ENCODE data around the gene STARD9. TPM values are rescaled to one million over a fixed set of nuclear protein-coding genes. Genes with fewer than 3 reads are reported as not detected.
"Not testable (repeated sequence)": the region's sequence is repeated elsewhere in the genome, so short reads cannot be mapped to it uniquely, and the experiment has no call there.

The STARD9 gene
- total and polyA plus RNA-seq, 4 donors = 2.4 to 27.6 (median 10.8) TPM

DNA sequence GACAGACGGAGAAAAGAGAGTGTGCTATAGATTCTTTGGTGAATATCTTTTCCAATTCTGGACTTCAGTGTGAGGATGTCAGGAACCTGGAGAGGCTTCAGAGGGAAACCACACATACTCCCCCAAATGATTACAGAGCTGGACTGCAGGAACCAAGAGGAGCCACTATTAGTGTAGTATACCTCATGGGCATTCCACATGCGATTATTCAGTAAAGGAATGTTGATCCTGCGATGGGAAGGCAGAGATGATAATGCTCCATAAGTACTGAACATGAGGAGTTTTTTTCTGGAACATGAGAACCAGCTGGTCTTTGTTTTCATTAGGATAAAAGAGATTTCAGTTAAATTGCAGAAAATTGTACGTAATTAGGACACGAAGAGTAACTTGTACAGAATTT lies 18.7 kb downstream of the STARD9 start:
- no peaks in the 10 kb centered on the region for H3K27me3 ChIP-seq (ENCODE audit: control insufficient read depth in 3 of 3, insufficient read depth in 3 of 3, low read length in 2 of 3)
- 75 to 92% methylated on average over 5 of the region's 5 CpGs for WGBS, 2 donors

DNA sequence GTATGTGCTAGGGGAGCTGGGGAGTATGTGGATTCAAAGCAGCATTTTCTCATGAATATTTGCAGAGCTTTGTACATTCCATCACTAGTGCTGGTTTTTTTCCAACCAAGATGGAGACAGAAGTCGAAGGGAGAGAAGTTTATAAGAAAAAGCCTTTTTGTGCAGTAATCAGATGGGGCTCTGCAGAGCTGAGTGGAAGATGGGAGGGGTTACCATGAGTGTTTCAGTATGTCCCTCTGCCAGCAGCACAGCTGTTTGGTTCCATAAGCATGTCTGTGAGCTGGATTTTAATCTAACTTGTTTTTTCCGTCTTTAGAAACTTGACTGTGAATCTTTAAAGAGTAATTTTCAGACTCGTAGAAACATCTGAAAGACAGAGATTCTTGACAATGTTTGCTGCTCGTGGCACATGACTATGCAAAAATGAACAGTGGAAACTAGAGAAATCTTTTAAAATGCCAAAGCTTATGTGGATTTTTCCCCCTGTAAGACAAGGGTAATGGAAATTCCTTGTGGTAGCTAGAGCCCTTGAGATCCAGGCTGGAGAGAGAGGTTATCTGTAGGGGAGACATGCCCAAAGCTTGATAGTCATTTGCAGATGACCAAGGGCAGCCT lies 20.3 kb downstream of the STARD9 start:
- Histone ChIP-seq H3K4me3 (no peak overlapping the region), H3K27me3 (ENCODE audit: control insufficient read depth in 3 of 3, insufficient read depth in 3 of 3, low read length in 2 of 3) (no peaks in the 10 kb centered on the region), H3K9me3 (ENCODE audit: control insufficient read depth in 4 of 4, insufficient read depth in 3 of 4, low read length in 3 of 4) (no peaks in the 10 kb centered on the region), H3K27ac (ENCODE audit: low read depth in 1 of 2, low read length in 1 of 2) (peak overlapping the region in 1 of 2 donors; percentile 33), H3K4me1 (ENCODE audit: control insufficient read depth in 5 of 5, insufficient read depth in 5 of 5, low read length in 5 of 5) (peaks cover 0 to 30% (median 7%) of the 10 kb centered on the region in 5 donors), H3K36me3 (ENCODE audit: control insufficient read depth in 4 of 4, insufficient read depth in 4 of 4, low read length in 4 of 4) (peaks cover 0 to 2% (median under 1%) of the 10 kb centered on the region in 4 donors), H3K9ac (ENCODE audit: insufficient read depth in 1 of 2, low read length in 2 of 2) (no peak overlapping the region)
- 38 to 48% methylated on average over 4 of the region's 4 CpGs for WGBS, 2 donors
- DNase-seq (peak; percentile 85 to 98 (median 96)), ATAC-seq (ENCODE audit: insufficient read depth, low FRiP score) (no peak)
- TF ChIP-seq, protein P1, sequence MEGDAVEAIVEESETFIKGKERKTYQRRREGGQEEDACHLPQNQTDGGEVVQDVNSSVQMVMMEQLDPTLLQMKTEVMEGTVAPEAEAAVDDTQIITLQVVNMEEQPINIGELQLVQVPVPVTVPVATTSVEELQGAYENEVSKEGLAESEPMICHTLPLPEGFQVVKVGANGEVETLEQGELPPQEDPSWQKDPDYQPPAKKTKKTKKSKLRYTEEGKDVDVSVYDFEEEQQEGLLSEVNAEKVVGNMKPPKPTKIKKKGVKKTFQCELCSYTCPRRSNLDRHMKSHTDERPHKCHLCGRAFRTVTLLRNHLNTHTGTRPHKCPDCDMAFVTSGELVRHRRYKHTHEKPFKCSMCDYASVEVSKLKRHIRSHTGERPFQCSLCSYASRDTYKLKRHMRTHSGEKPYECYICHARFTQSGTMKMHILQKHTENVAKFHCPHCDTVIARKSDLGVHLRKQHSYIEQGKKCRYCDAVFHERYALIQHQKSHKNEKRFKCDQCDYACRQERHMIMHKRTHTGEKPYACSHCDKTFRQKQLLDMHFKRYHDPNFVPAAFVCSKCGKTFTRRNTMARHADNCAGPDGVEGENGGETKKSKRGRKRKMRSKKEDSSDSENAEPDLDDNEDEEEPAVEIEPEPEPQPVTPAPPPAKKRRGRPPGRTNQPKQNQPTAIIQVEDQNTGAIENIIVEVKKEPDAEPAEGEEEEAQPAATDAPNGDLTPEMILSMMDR (IDR thresholded peaks at IDR 0.05; ENCODE audit: control extremely low read depth, extremely low read depth) = no peak

More for the DNA sequence above, 18.7 kb downstream of the STARD9 start:
- peaks cover 0 to 30% (median 7%) of the 10 kb centered on the region in 5 donors for H3K4me1 ChIP-seq (ENCODE audit: control insufficient read depth in 5 of 5, insufficient read depth in 5 of 5, low read length in 5 of 5)
- peaks cover 0 to 2% (median 2%) of the 10 kb centered on the region in 4 donors for H3K36me3 ChIP-seq (ENCODE audit: control insufficient read depth in 4 of 4, insufficient read depth in 4 of 4, low read length in 4 of 4)
- no peaks in the 10 kb centered on the region for H3K9me3 ChIP-seq (ENCODE audit: control insufficient read depth in 4 of 4, insufficient read depth in 3 of 4, low read length in 3 of 4)
- H3K4me3 ChIP-seq = no peak overlapping the region
- TF ChIP-seq, protein P1 (IDR thresholded peaks at IDR 0.05; ENCODE audit: control extremely low read depth, extremely low read depth) = no peak
- no peak overlapping the region for H3K9ac ChIP-seq (ENCODE audit: insufficient read depth in 1 of 2, low read length in 2 of 2)
- no peak overlapping the region for H3K27ac ChIP-seq (ENCODE audit: low read depth in 1 of 2, low read length in 1 of 2)
- ATAC-seq (ENCODE audit: insufficient read depth, low FRiP score) = no peak
- no peak for DNase-seq

DNA sequence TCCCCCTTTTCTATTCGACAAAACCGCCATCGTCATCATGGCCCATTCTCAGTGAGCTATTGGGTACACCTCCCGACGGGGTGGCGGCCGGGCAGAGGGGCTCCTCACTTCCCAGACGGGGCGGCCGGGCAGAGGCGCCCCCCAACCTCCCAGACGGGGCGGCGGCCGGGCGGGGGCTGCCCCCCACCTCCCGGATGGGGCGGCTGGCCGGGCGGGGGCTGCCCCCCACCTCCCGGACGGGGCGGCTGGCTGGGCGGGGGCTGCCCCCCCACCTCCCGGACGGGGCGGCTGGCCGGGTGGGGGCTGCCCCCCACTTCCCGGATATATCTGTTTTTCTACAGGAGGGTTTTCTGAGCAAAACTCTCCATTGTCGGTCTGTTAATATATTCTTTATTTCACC lies 25.9 kb downstream of the STARD9 start:
- WGBS, 2 donors = 95 to 96% methylated on average over 26 to 30 of the region's 30 CpGs
- not testable (repeated sequence) for H3K27me3 ChIP-seq (ENCODE audit: control insufficient read depth in 3 of 3, insufficient read depth in 3 of 3, low read length in 2 of 3); H3K27ac ChIP-seq (ENCODE audit: low read depth in 1 of 2, low read length in 1 of 2); H3K36me3 ChIP-seq (ENCODE audit: control insufficient read depth in 4 of 4, insufficient read depth in 4 of 4, low read length in 4 of 4); DNase-seq; H3K9ac ChIP-seq (ENCODE audit: insufficient read depth in 1 of 2, low read length in 2 of 2); ATAC-seq (ENCODE audit: insufficient read depth, low FRiP score); H3K9me3 ChIP-seq (ENCODE audit: control insufficient read depth in 4 of 4, insufficient read depth in 3 of 4, low read length in 3 of 4); H3K4me3 ChIP-seq
- peaks cover 1 to 18% (median 15%) of the 10 kb centered on the region in 5 donors for H3K4me1 ChIP-seq (ENCODE audit: control insufficient read depth in 5 of 5, insufficient read depth in 5 of 5, low read length in 5 of 5)

DNA sequence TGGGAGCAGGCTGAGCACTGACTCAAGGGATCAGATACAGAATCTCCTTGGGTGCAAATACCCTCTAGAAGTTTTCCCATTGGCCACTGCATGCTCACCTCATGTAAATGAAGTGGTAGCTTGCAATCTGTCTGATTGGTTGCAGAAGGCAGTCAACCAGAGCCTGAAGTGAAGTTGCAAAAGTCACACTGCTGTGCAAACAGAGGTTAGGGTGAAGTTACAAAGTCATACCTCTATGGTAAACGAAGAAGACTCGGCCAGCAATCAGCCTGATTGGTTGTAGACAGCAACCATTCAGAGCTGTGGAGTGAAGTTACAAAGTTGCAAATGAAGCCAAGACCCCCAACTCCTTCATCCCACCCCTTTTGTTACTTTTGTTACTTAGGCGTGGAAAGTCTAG lies 27.1 kb downstream of the STARD9 start:
- WGBS, 2 donors = 75 to 85% methylated on average over 3 of the region's 3 CpGs

More for the DNA sequence above, 27.1 kb downstream of the STARD9 start:
- TF ChIP-seq, protein P1 (IDR thresholded peaks at IDR 0.05; ENCODE audit: control extremely low read depth, extremely low read depth) = no peak
- no peak overlapping the region for H3K4me3 ChIP-seq
- ATAC-seq (ENCODE audit: insufficient read depth, low FRiP score) = no peak
- H3K9ac ChIP-seq (ENCODE audit: insufficient read depth in 1 of 2, low read length in 2 of 2) = no peak overlapping the region
- H3K27me3 ChIP-seq (ENCODE audit: control insufficient read depth in 3 of 3, insufficient read depth in 3 of 3, low read length in 2 of 3) = no peaks in the 10 kb centered on the region
- no peaks in the 10 kb centered on the region for H3K36me3 ChIP-seq (ENCODE audit: control insufficient read depth in 4 of 4, insufficient read depth in 4 of 4, low read length in 4 of 4)
- no peak for DNase-seq
- no peak overlapping the region for H3K27ac ChIP-seq (ENCODE audit: low read depth in 1 of 2, low read length in 1 of 2)
- peaks cover 0 to 16% (median 10%) of the 10 kb centered on the region in 5 donors for H3K4me1 ChIP-seq (ENCODE audit: control insufficient read depth in 5 of 5, insufficient read depth in 5 of 5, low read length in 5 of 5)
- H3K9me3 ChIP-seq (ENCODE audit: control insufficient read depth in 4 of 4, insufficient read depth in 3 of 4, low read length in 3 of 4) = no peaks in the 10 kb centered on the region

All from lung (tissue), 12 donors.